Cardiac muscle cell (in vitro differentiated cells and primary cell): ENCODE measurements around the gene RNH1. TPM values are rescaled to one million over a fixed set of nuclear protein-coding genes. Genes with fewer than 3 reads are reported as not detected.

Experiments
- DNase-seq, 2 donors: peaks; one replicate each; pipeline versions ENCODE4 v3.0.0 to v3.0.0-alpha.2; 2010 to 2017; ENCODE audit warnings: low read depth in 1 of 2, low spot score in 1 of 2
- H3K27ac ChIP-seq: fragments of 200-600 bp; sonication (generic); 2 replicates; pipeline ENCODE4 v1.5.1; 2016
- H3K27me3 ChIP-seq: fragments of 200-600 bp; sonication (generic); 2 replicates; pipeline ENCODE4 v1.6.0; 2016; ENCODE audit warnings: control low read depth
- H3K36me3 ChIP-seq: fragments of 200-600 bp; sonication (generic); 2 replicates; pipeline ENCODE4 v1.5.1; 2016; ENCODE audit warnings: control low read depth
- H3K4me1 ChIP-seq: fragments of 200-600 bp; sonication (generic); 2 replicates; pipeline ENCODE4 v1.8.1; 2017; ENCODE audit warnings: low read depth, mild to moderate bottlenecking, mixed run types
- H3K4me3 ChIP-seq: fragments of 200-600 bp; sonication (generic); 2 replicates; pipeline ENCODE4 v1.5.1; 2016; ENCODE audit warnings: mild to moderate bottlenecking
- H3K9me3 ChIP-seq: fragments of 200-600 bp; sonication (generic); 2 replicates; pipeline ENCODE4 v1.5.1; 2017; ENCODE audit warnings: low read depth, mild to moderate bottlenecking, control low read depth
- CTCF ChIP-seq: IDR thresholded peaks from 2 replicates; pipeline ENCODE4 v1.5.1; 2012; ENCODE audit warnings: low read depth, mild to moderate bottlenecking, low read length
- polyA plus RNA-seq: library from polyadenylated mRNA; unstranded; fragments of >200 nt; fragmentation: Nextera tagmentation; extraction: Ambion mirVana; gene quantifications from 2 replicates; pipeline ENCODE4 v1.2.1, GENCODE V29; 2016
- total RNA-seq: library from RNA; depleted of rRNA; stranded (reverse); fragments of >200 nt; gene quantifications from 2 replicates; pipeline ENCODE4 v1.2.3, GENCODE V29; 2016

The RNH1 gene
- total and polyA plus RNA-seq, 2 experiments from 2014 or later: 149 to 176 TPM

GRCh38 chr11:499201-500076 lies 7.6 kb downstream of the RNH1 start:
- no peak for DNase-seq
- H3K27me3 ChIP-seq: no peaks in the 10 kb centered on the region
- H3K4me1 ChIP-seq: no peaks in the 10 kb centered on the region
- no peak overlapping the region for H3K4me3 ChIP-seq
- TF ChIP-seq CTCF: no peak
- H3K36me3 ChIP-seq: peaks cover 34% of the 10 kb centered on the region
- no peak overlapping the region for H3K27ac ChIP-seq
- no peaks in the 10 kb centered on the region for H3K9me3 ChIP-seq

GRCh38 chr11:498297-499181 lies 8.5 kb downstream of the RNH1 start:
- Histone ChIP-seq H3K27me3 (no peaks in the 10 kb centered on the region), H3K36me3 (peaks cover 34% of the 10 kb centered on the region), H3K4me3 (no peak overlapping the region), H3K27ac (no peak overlapping the region), H3K4me1 (no peaks in the 10 kb centered on the region), H3K9me3 (no peaks in the 10 kb centered on the region)
- no peak for DNase-seq
- TF ChIP-seq CTCF: no peak

- peaks cover 34% of the 10 kb centered on the region for H3K36me3 ChIP-seq
- H3K27ac ChIP-seq: no peak overlapping the region
- H3K4me1 ChIP-seq: no peaks in the 10 kb centered on the region
- no peaks in the 10 kb centered on the region for H3K9me3 ChIP-seq
- no peak overlapping the region for H3K4me3 ChIP-seq
- H3K27me3 ChIP-seq: no peaks in the 10 kb centered on the region
- TF ChIP-seq CTCF: no peak
- DNase-seq: no peak
Observed at GRCh38 chr11:497565-498296, 9.3 kb downstream of the RNH1 start.

GRCh38 chr11:496834-497564 lies 10.0 kb downstream of the RNH1 start:
- Histone ChIP-seq H3K9me3 (no peaks in the 10 kb centered on the region), H3K27ac (no peak overlapping the region), H3K27me3 (no peaks in the 10 kb centered on the region), H3K36me3 (peaks cover 34% of the 10 kb centered on the region), H3K4me3 (no peak overlapping the region), H3K4me1 (no peaks in the 10 kb centered on the region)
- DNase-seq: no peak
- no peak for TF ChIP-seq CTCF

DNA sequence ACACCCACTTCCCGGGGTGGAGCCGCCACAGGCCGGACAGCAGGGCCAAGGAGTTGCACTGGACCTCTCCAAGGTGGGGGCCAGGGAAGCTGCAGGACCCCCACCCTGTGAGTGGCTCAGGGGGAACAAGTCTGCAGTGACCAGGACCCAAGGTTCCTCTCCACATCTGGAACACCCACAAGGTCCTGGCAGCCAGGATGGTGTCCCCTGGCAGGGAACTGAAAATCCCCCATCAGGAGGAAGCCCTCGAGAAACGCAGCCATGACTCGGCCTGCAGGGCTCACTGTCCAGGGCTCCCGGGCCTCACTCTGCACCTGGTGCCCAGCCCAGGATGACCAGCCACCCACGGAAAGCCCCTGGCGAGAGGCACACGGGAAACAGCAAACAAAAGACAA lies 11.5 kb downstream of the RNH1 start:
- H3K27me3 ChIP-seq: no peaks in the 10 kb centered on the region
- H3K4me3 ChIP-seq: no peak overlapping the region
- H3K9me3 ChIP-seq: no peaks in the 10 kb centered on the region
- peaks cover 30% of the 10 kb centered on the region for H3K36me3 ChIP-seq
- H3K4me1 ChIP-seq: no peaks in the 10 kb centered on the region
- DNase-seq: no peak
- peak overlapping the region; percentile 43 for H3K27ac ChIP-seq
- no peak for TF ChIP-seq CTCF
